Heart left ventricle (tissue), 16 donors: ENCODE results near the gene RSPH6A. TPM values are rescaled to one million over a fixed set of nuclear protein-coding genes. Genes with fewer than 3 reads are reported as not detected.
A peak's percentile ranks its signal among the peaks of the same experiment; 100 is the strongest.

Experiments
- ATAC-seq, 4 donors: fragments of 200-7000 bp; cut with Tn5 transposase; one replicate each; pipeline ENCODE4 v1.9.1; 2020 to 2022; ENCODE audit warnings: moderate library complexity in 4 of 4, mild to moderate bottlenecking in 3 of 4, moderate number of reproducible peaks in 1 of 4
- DNase-seq, 5 donors: peaks; one replicate each; pipeline ENCODE4 v3.0.0-alpha.2; 2020
- H3K27ac ChIP-seq, 12 donors: fragments of 200-600 bp; sonication (generic) in 4 of 12; one replicate each; pipeline versions ENCODE4 v1.5.0 to v1.8.0; 2016 to 2022; ENCODE audit warnings: mild to moderate bottlenecking in 2 of 12
- H3K27me3 ChIP-seq, 9 donors: fragments of 200-600 bp; sonication (generic) in 2 of 9; one replicate each; pipeline versions ENCODE4 v1.5.1 to v1.8.0; 2016 to 2022; ENCODE audit warnings: mild to moderate bottlenecking in 3 of 9
- H3K36me3 ChIP-seq, 9 donors: fragments of 200-600 bp; sonication (generic) in 2 of 9; one replicate each; pipeline versions ENCODE4 v1.5.0 to v1.8.0; 2018 to 2022; ENCODE audit warnings: mild to moderate bottlenecking in 2 of 9
- H3K4me1 ChIP-seq, 12 donors: fragments of 200-600 bp; sonication (generic) in 4 of 12; one replicate each; pipeline versions ENCODE4 v1.5.0 to v1.8.0; 2016 to 2022; ENCODE audit warnings: mild to moderate bottlenecking in 3 of 12
- H3K4me3 ChIP-seq, 12 donors: fragments of 200-600 bp; sonication (generic) in 4 of 12; one replicate each; pipeline versions ENCODE4 v1.5.0 to v1.8.0; 2017 to 2022; ENCODE audit warnings: mild to moderate bottlenecking in 9 of 12, moderate library complexity in 4 of 12
- H3K9me3 ChIP-seq, 12 donors: fragments of 200-600 bp; sonication (generic) in 4 of 12; one replicate each; pipeline versions ENCODE4 v1.5.0 to v1.8.0; 2016 to 2022; ENCODE audit warnings: mild to moderate bottlenecking in 1 of 12
- CTCF ChIP-seq, 12 donors: fragments of 200-600 bp; sonication (generic) in 4 of 12; IDR thresholded peaks; one replicate each; pipeline versions ENCODE4 v1.5.0 to v1.8.0; 2018 to 2022; ENCODE audit warnings: antibody characterized with exemption in 12 of 12, mild to moderate bottlenecking in 5 of 12
- POLR2A ChIP-seq, 2 donors: fragments of 450-650 bp; IDR thresholded peaks; one replicate each; pipeline ENCODE4 v1.6.1; 2017; ENCODE audit warnings: antibody characterized with exemption in 2 of 2, mild to moderate bottlenecking in 2 of 2, moderate library complexity in 2 of 2
- WGBS, 4 donors: extraction: QIAGEN DNeasy Blood & Tissue Kit in 2 of 4; methylation state at CpG; one replicate each; pipeline versions ENCODE4 v1.1.5 to v1.1.7; 2013 to 2018; 5-methylcytosine and 5-hydroxymethylcytosine counted together
- intact Hi-C, 10 donors: fragments of 100-400 bp; cut with DNase I; formaldehyde crosslinking; loops; one replicate each; pipeline versions ENCODE4 v1.11.1 to v1.14.2; 2022
- polyA plus RNA-seq, 2 donors: library from polyadenylated mRNA; stranded (reverse); fragments of 200-250 nt; gene quantifications; one replicate each; pipeline ENCODE4 v1.2.3, GENCODE V29; 2013
- total RNA-seq, 9 donors: library from RNA; depleted of rRNA in 2 of 9; stranded (reverse); fragments of >200 nt in 2 of 9; fragmentation: NEBNext Ultra II Directional in 3 of 9; extraction: Animal tissue kit (Norgen Biotek cat#: 25700) in 3 of 9; gene quantifications; one replicate each; pipeline versions ENCODE4 v1.1.0 to v1.2.4, GENCODE V29; 2016 to 2023
- donor health status: ischemic (EF 13 %, LVEDD 7.1; RV severe dilation, severe dysfunction).
- donor health status: healthy with polysubstance abuse.
- donor health status: DM: no; HTN: yes; CAD: no.
- donor health status: DM: no; HTN: no; CAD: no.
- donor health status: ischemic (EF 25% LVEDD 6.9; RV normal size, moderate dysfunction).
- donor health status: ischemic (EF 25% LVEDD 5.7; RV mildly dilated, moderate dysfunction).
- donor health status: healthy.
- donor health status: DM: yes; HTN: yes; CAD: no.
- donor health status: ischemic (EF 35%, LVEDD 5.7; RV mildly dilated, moderate dysfunction).
- donor health status: nonischemic (EF 11% LVEDD 7.7; RV severe dilation, severe dysfunction).
- donor health status: DM: yes; HTN: yes; CAD: no.
- donor health status: PGD.
- donor health status: ischemic (EF 29% LVEDD 5.4; RV normal size, mild dysfunction).
- donor health status: nonischemic (EF 23%, LVEDD 6.1; RV moderate dilation, normal function).

The RSPH6A gene
- total and polyA plus RNA-seq, 11 donors, result not detected

GRCh38 chr19:45847663-45848062 lies 32.6 kb upstream of the RSPH6A start:
- no peak for TF ChIP-seq CTCF (IDR thresholded peaks at IDR 0.05)
- TF ChIP-seq POLR2A (IDR thresholded peaks at IDR 0.05), result no peak
- intact Hi-C loops, result no loop called here
- DNase-seq (no peak), ATAC-seq (peak in 2 of 4 donors; percentile 34 to 48)
- H3K9me3 ChIP-seq, result no peaks in the 10 kb centered on the region
- H3K36me3 ChIP-seq, result peaks cover 5 to 100% (median 99%) of the 10 kb centered on the region in 9 donors
- WGBS, 4 donors, result 89 to 91% (median 89%) methylated on average over 13 of the region's 13 CpGs
- H3K27ac ChIP-seq, result no peak overlapping the region
- no peaks in the 10 kb centered on the region for H3K4me1 ChIP-seq
- no peaks in the 10 kb centered on the region for H3K27me3 ChIP-seq
- H3K4me3 ChIP-seq, result no peak overlapping the region

GRCh38 chr19:45842198-45842597 lies 27.1 kb upstream of the RSPH6A start:
- H3K4me1 ChIP-seq, result no peaks in the 10 kb centered on the region
- WGBS, 4 donors, result 94 to 98% (median 97%) methylated on average over 13 to 14 of the region's 14 CpGs
- H3K9me3 ChIP-seq, result no peaks in the 10 kb centered on the region
- intact Hi-C loops, result no loop called here
- H3K27me3 ChIP-seq, result no peaks in the 10 kb centered on the region
- no peak overlapping the region for H3K4me3 ChIP-seq
- no peak overlapping the region for H3K27ac ChIP-seq
- peak in 1 of 5 donors; percentile 37 for DNase-seq
- H3K36me3 ChIP-seq, result peaks cover 3 to 100% (median 100%) of the 10 kb centered on the region in 9 donors
- no peak for ATAC-seq
- no peak for TF ChIP-seq CTCF (IDR thresholded peaks at IDR 0.05)
- TF ChIP-seq POLR2A (IDR thresholded peaks at IDR 0.05), result no peak

- H3K36me3 ChIP-seq, result peaks cover 0 to 100% (median 99%) of the 10 kb centered on the region in 9 donors
- intact Hi-C loops, result no loop called here
- H3K27me3 ChIP-seq, result no peaks in the 10 kb centered on the region
- H3K4me1 ChIP-seq, result no peaks in the 10 kb centered on the region
- ATAC-seq (no peak), DNase-seq (peak in 1 of 5 donors; percentile 20)
- no peak overlapping the region for H3K27ac ChIP-seq
- no peaks in the 10 kb centered on the region for H3K9me3 ChIP-seq
- 89 to 95% (median 92%) methylated on average over 7 of the region's 7 CpGs for WGBS, 4 donors
- no peak overlapping the region for H3K4me3 ChIP-seq
- TF ChIP-seq CTCF (IDR thresholded peaks at IDR 0.05), result no peak
- no peak for TF ChIP-seq POLR2A (IDR thresholded peaks at IDR 0.05)
Measured at GRCh38 chr19:45834970-45835369, 19.9 kb upstream of the RSPH6A start.

GRCh38 chr19:45828945-45829344 lies 13.8 kb upstream of the RSPH6A start:
- intact Hi-C loops, result no loop called here

More at GRCh38 chr19:45828945-45829344, 13.8 kb upstream of the RSPH6A start:
- Histone ChIP-seq H3K9me3 (no peaks in the 10 kb centered on the region), H3K4me3 (no peak overlapping the region), H3K36me3 (peaks cover 0 to 100% (median 99%) of the 10 kb centered on the region in 9 donors), H3K4me1 (peaks cover 0 to 8% (median 0%) of the 10 kb centered on the region in 12 donors), H3K27ac (no peak overlapping the region), H3K27me3 (no peaks in the 10 kb centered on the region)
- peak in 1 of 5 donors; percentile 40 for DNase-seq
- 94 to 97% (median 95%) methylated on average over 12 to 16 of the region's 16 CpGs for WGBS, 4 donors
- no peak for TF ChIP-seq CTCF (IDR thresholded peaks at IDR 0.05)
- TF ChIP-seq POLR2A (IDR thresholded peaks at IDR 0.05), result no peak
- ATAC-seq, result no peak
